HCT116 (cell line): ENCODE results near the gene KMT2B. TPM values are rescaled to one million over a fixed set of nuclear protein-coding genes. Genes with fewer than 3 reads are reported as not detected.
A peak's percentile ranks its signal among the peaks of the same experiment; 100 is the strongest.

Experiments used
- ATAC-seq: fragments of 200-7000 bp; cut with Tn5 transposase; 2 replicates; pipeline ENCODE4 v1.9.1; 2020; ENCODE audit warnings: mild to moderate bottlenecking, moderate library complexity
- BruUV-seq: library from RNA; stranded (reverse); fragments of 400-500 nt; replicated peaks from 2 replicates; lab custom pipeline; 2021; lab: Mats Ljungman, UMichigan
- CTCF ChIA-PET: fragments of 300-600 bp; sonication (Branson Sonifier 250); formaldehyde crosslinking; loops from one replicate; lab custom pipeline; 2021; ENCODE audit warnings: antibody characterized with exemption; lab: Charles Lee
- POLR2A ChIA-PET: fragments of 300-600, 350-600 bp; sonication (Branson Sonifier 250); formaldehyde crosslinking; loops from one replicate; lab custom pipeline; 2021; ENCODE audit warnings: antibody characterized with exemption; lab: Charles Lee
- RAD21 ChIA-PET, 2 experiments: fragments of 300-600 bp; sonication (Branson Sonifier 250); formaldehyde crosslinking; loops; one replicate each; lab custom pipeline; 2023; ENCODE audit warnings: low total read pairs in 2 of 2; ENCODE audit not compliant: uncharacterized antibody in 2 of 2, unreplicated experiment in 2 of 2, low non-redundant PET in 1 of 2; lab: Charles Lee
- DNase-seq: peaks from one replicate; pipeline ENCODE4 v3.0.0-alpha.2; 2010; ENCODE audit warnings: low read depth, low spot score
- H2AFZ ChIP-seq: fragments of 200-600 bp; shearing (Covaris generic), sonication (generic); 2 replicates; pipeline ENCODE4 v1.6.1; 2017; ENCODE audit warnings: low read depth, mixed run types, mixed read lengths, antibody characterized with exemption, low read length; ENCODE audit not compliant: poor library complexity, severe bottlenecking
- H3K27ac ChIP-seq: 2 replicates; pipeline ENCODE4 v1.5.1; 2012; ENCODE audit warnings: low read depth, low read length
- H3K27me3 ChIP-seq: fragments of 200-600 bp; sonication (generic); 2 replicates; pipeline ENCODE4 v1.6.1; 2016; ENCODE audit warnings: mixed run types, low read length, mixed read lengths; ENCODE audit not compliant: insufficient read depth
- H3K36me3 ChIP-seq, 2 experiments: fragments of 200-500 bp in 1 of 2; fragments of 200-600 bp in 1 of 2; sonication (Bioruptor generic) in 1 of 2; sonication (generic) in 1 of 2; 2 replicates each; pipeline versions ENCODE4 v1.5.1 to v1.6.1; 2014 to 2016; ENCODE audit warnings: low read length in 2 of 2, inconsistent platforms in 1 of 2, mixed read lengths in 1 of 2, mixed run types in 1 of 2; ENCODE audit not compliant: insufficient read depth in 2 of 2, control insufficient read depth in 1 of 2
- H3K4me1 ChIP-seq, 2 experiments: fragments of 200-600 bp in 1 of 2; sonication (generic) in 1 of 2; 2 replicates each; pipeline versions ENCODE4 v1.5.1 to v1.6.1; 2012 to 2017; ENCODE audit warnings: low read length in 2 of 2, inconsistent platforms in 1 of 2, mild to moderate bottlenecking in 1 of 2, mixed read lengths in 1 of 2, mixed run types in 1 of 2, moderate library complexity in 1 of 2; ENCODE audit not compliant: insufficient read depth in 2 of 2, control insufficient read depth in 1 of 2
- H3K4me2 ChIP-seq: fragments of 200-600 bp; sonication (generic); 2 replicates; pipeline ENCODE4 v1.6.1; 2017; ENCODE audit warnings: mixed run types, low read length, mixed read lengths
- H3K4me3 ChIP-seq, 2 experiments: fragments of 200-600 bp in 1 of 2; sonication (generic) in 1 of 2; replicated peaks in 1 of 2; 2 replicates each; pipeline ENCODE4 v1.5.1; 2011 to 2016; ENCODE audit warnings: low read length in 2 of 2, control low read depth in 1 of 2, low read depth in 1 of 2, mild to moderate bottlenecking in 1 of 2, mixed read lengths in 1 of 2, mixed run types in 1 of 2
- H3K79me2 ChIP-seq: fragments of 200-600 bp; sonication (generic); 2 replicates; pipeline ENCODE4 v1.6.1; 2017; ENCODE audit warnings: mild to moderate bottlenecking, mixed run types, low read length, moderate library complexity, mixed read lengths; ENCODE audit not compliant: insufficient read depth
- H3K9ac ChIP-seq: fragments of 200-600 bp; sonication (generic); 2 replicates; pipeline ENCODE4 v1.6.1; 2016; ENCODE audit warnings: low read length, mixed read lengths
- H3K9me2 ChIP-seq: fragments of 200-600 bp; sonication (generic), shearing (Covaris generic); 2 replicates; pipeline ENCODE4 v1.6.1; 2017; ENCODE audit warnings: mixed run types, mild to moderate bottlenecking, moderate library complexity; ENCODE audit not compliant: insufficient read depth
- H3K9me3 ChIP-seq, 2 experiments: fragments of 200-500 bp in 1 of 2; fragments of 200-600 bp in 1 of 2; sonication (Bioruptor generic) in 1 of 2; sonication (generic) in 1 of 2; 2 replicates each; pipeline ENCODE4 v1.6.1; 2014 to 2017; ENCODE audit warnings: low read length in 2 of 2, mixed read lengths in 2 of 2, inconsistent platforms in 1 of 2, low read depth in 1 of 2, mild to moderate bottlenecking in 1 of 2, mixed run types in 1 of 2, moderate library complexity in 1 of 2; ENCODE audit not compliant: control insufficient read depth in 1 of 2, insufficient read depth in 1 of 2
- H4K20me1 ChIP-seq: fragments of 200-600 bp; sonication (generic), shearing (Covaris generic); 2 replicates; pipeline ENCODE4 v1.6.1; 2017; ENCODE audit warnings: mixed run types, mild to moderate bottlenecking, moderate library complexity; ENCODE audit not compliant: insufficient read depth
- ATF3 ChIP-seq: IDR thresholded peaks from 2 replicates; pipeline ENCODE4 v1.6.1; 2012
- CTCF ChIP-seq, 3 experiments: fragments of 200-600 bp in 1 of 3; sonication (generic) in 1 of 3; IDR thresholded peaks in 2 of 3; conservative IDR thresholded peaks in 1 of 3; 2 replicates each; pipeline ENCODE4 v1.5.1; 2012 to 2017; ENCODE audit warnings: low read depth in 2 of 3, low read length in 2 of 3, antibody characterized with exemption in 1 of 3, borderline replicate concordance in 1 of 3, control low read depth in 1 of 3, mild to moderate bottlenecking in 1 of 3, mixed read lengths in 1 of 3, mixed run types in 1 of 3, moderate library complexity in 1 of 3; ENCODE audit not compliant: insufficient read depth in 1 of 3
- intact Hi-C: fragments of 100-400 bp; cut with micrococcal nuclease; formaldehyde crosslinking; loops from 2 replicates; pipeline ENCODE4 v1.10.0; 2022
- total RNA-seq: library from RNA; stranded (reverse); gene quantifications from one replicate; pipeline ENCODE4 v1.2.1, GENCODE V29; 2021; ENCODE audit not compliant: unreplicated experiment

Gene KMT2B
- total RNA-seq, 1 experiment from 2014 or later, result 29.9 TPM

- ATAC-seq, result no peak
- Histone ChIP-seq H2AFZ (no peak overlapping the region), H3K9ac (no peak overlapping the region), H3K4me3 (no peak overlapping the region), H3K4me2 (no peak overlapping the region), H3K4me1 (peaks cover 15 to 16% of the 10 kb centered on the region in 2 experiments; a peak in 3 of 4 replicates), H3K9me2 (no peaks in the 10 kb centered on the region), H3K27me3 (no peaks in the 10 kb centered on the region), H3K36me3 (peaks cover 21 to 32% of the 10 kb centered on the region in 2 experiments; a peak in 3 of 4 replicates), H3K79me2 (no peaks in the 10 kb centered on the region), H4K20me1 (no peaks in the 10 kb centered on the region), H3K9me3 (no peaks in the 10 kb centered on the region), H3K27ac (no peak overlapping the region)
- RAD21 ChIA-PET, result no interaction called here
- CTCF ChIA-PET, result no interaction called here
- POLR2A ChIA-PET, result interaction anchor here (1.9 kb wide), 1 partner anchor 11 kb away, joined by 5 read pairs; the partner anchor contains the start of gene LIN37
- intact Hi-C loops, result no loop called here
- BruUV-seq, result no TSS peak
- DNase-seq, result no peak
- TF ChIP-seq ATF3, result no peak
- TF ChIP-seq CTCF (IDR thresholded peaks at IDR 0.05 in 2 of 3, conservative IDR thresholded peaks at IDR 0.05 in 1 of 3; ENCODE audit: borderline replicate concordance in 1 of 3, insufficient read depth in 1 of 3, low read depth in 2 of 3, low read length in 2 of 3), result peak in 2 of 3 experiments; percentile 23 to 33; a peak in 2 of 6 replicates
These were observed 19.4 kb downstream of the KMT2B start for GRCh38 chr19:35736913-35737886.
